GM12872 (cell line): Measurements from ENCODE around the gene FOXP1.

Experiments used
- TF ChIP-seq, protein P1 (sequence below): IDR thresholded peaks from 3 replicates; pipeline ENCODE4 v1.5.1; 2011; ENCODE audit warnings: low read depth, mild to moderate bottlenecking, low read length, moderate library complexity; ENCODE audit not compliant: insufficient read depth

Gene FOXP1

DNA sequence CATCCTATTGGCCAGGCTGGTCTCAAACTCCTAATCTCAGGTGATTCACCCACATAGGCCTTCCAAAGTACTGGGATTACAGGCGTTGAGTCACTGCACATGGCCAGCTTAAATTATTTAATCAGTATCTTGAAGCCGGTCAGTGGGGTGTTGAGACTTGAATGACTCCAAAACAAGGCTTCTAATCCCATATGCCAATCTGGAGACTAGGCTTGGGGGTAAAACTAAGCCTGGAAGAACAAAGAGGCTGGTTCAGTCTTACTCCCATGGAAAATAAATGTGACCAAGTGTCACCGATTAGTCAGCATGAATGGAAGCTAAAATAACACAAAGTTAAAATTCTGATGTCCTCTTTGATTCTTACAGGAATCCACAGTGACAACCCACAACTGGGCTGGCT lies 509.1 kb downstream of the FOXP1 start:
- TF ChIP-seq, protein P1, sequence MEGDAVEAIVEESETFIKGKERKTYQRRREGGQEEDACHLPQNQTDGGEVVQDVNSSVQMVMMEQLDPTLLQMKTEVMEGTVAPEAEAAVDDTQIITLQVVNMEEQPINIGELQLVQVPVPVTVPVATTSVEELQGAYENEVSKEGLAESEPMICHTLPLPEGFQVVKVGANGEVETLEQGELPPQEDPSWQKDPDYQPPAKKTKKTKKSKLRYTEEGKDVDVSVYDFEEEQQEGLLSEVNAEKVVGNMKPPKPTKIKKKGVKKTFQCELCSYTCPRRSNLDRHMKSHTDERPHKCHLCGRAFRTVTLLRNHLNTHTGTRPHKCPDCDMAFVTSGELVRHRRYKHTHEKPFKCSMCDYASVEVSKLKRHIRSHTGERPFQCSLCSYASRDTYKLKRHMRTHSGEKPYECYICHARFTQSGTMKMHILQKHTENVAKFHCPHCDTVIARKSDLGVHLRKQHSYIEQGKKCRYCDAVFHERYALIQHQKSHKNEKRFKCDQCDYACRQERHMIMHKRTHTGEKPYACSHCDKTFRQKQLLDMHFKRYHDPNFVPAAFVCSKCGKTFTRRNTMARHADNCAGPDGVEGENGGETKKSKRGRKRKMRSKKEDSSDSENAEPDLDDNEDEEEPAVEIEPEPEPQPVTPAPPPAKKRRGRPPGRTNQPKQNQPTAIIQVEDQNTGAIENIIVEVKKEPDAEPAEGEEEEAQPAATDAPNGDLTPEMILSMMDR = no peak

GRCh38 chr3:71072986-71073385 lies 510.5 kb downstream of the FOXP1 start:
- TF ChIP-seq, protein P1 = no peak

DNA sequence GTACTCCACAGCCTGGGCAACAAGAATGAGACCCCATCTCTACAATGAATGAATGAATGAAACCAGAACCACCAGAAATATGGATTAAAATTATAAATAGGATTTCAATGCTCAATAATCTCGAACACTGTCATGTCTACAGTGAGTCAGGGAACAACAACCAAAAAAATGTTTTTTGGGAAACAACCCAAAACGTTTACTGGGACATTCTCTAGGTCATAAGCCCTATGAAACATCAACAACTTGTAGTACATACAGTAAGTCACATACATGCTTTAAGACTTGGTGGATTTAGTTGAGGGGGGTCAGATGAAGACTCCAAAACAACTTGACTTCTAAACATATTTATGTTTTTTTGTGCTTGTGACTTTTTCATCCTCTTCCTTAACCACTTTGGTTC lies 511.2 kb downstream of the FOXP1 start:
- TF ChIP-seq, protein P1 = no peak

GRCh38 chr3:71070497-71071463 lies 512.7 kb downstream of the FOXP1 start:
- TF ChIP-seq, protein P1 = no peak

GRCh38 chr3:71069797-71070196 lies 513.7 kb downstream of the FOXP1 start:
- TF ChIP-seq, protein P1 = peak; percentile 39; the same call in 2 of the 3 replicates

GRCh38 chr3:71067977-71068654 lies 515.4 kb downstream of the FOXP1 start:
- TF ChIP-seq, protein P1 = no peak

GRCh38 chr3:71066849-71067261 lies 516.7 kb downstream of the FOXP1 start:
- TF ChIP-seq, protein P1 = no peak
